ENCODE measurements around the gene LRRC34. TPM values are rescaled to one million over a fixed set of nuclear protein-coding genes. Genes with fewer than 3 reads are reported as not detected.
A peak's percentile ranks its signal among the peaks of the same experiment; 100 is the strongest.

Gene LRRC34
- total RNA-seq, 1 experiment from 2014 or later: 9.7 TPM

GRCh38 chr3:169764312-169764881 lies 48.3 kb downstream of the LRRC34 start:
- Histone ChIP-seq H3K4me3 (ENCODE audit: low read depth, low read length, poor library complexity, severe bottlenecking) (peak overlapping the region; percentile 73), H3K4me1 (ENCODE audit: insufficient read depth, low read length, poor library complexity, severe bottlenecking) (no peaks in the 10 kb centered on the region), H3K9me3 (ENCODE audit: low read depth, low read length, poor library complexity, severe bottlenecking) (no peaks in the 10 kb centered on the region), H3K36me3 (ENCODE audit: insufficient read depth, low read length, poor library complexity, severe bottlenecking) (no peaks in the 10 kb centered on the region), H3K27me3 (replicated peaks; ENCODE audit: insufficient read depth, low read depth, low read length, poor library complexity) (no peaks in the 10 kb centered on the region), H3K27ac (ENCODE audit: low read depth, low read length, poor library complexity, severe bottlenecking) (peak overlapping the region; percentile 90)
- ChIA-PET CTCF (no interaction called here), POLR2A (ENCODE audit: low non-redundant PET) (no interaction called here)
- intact Hi-C loops (cut with micrococcal nuclease; ENCODE audit: unreplicated experiment): loop anchor here (10.0 kb wide), 4 partner anchors 200 to 1040 kb away; partner anchors contain the start of gene SEC62
- TF ChIP-seq CTCF (conservative IDR thresholded peaks at IDR 0.05; ENCODE audit: low read depth, low read length): no peak
- BruUV-seq (replicated peaks): TSS peak; percentile 98
- DNase-seq (ENCODE audit: low spot score): peak; percentile 39

- DNase-seq (ENCODE audit: low spot score): peak; percentile 17
- Histone ChIP-seq H3K9me3 (ENCODE audit: low read depth, low read length, poor library complexity, severe bottlenecking) (no peaks in the 10 kb centered on the region), H3K4me3 (ENCODE audit: low read depth, low read length, poor library complexity, severe bottlenecking) (no peak overlapping the region), H3K36me3 (ENCODE audit: insufficient read depth, low read length, poor library complexity, severe bottlenecking) (no peaks in the 10 kb centered on the region), H3K27me3 (replicated peaks; ENCODE audit: insufficient read depth, low read depth, low read length, poor library complexity) (peaks cover 3% of the 10 kb centered on the region), H3K4me1 (ENCODE audit: insufficient read depth, low read length, poor library complexity, severe bottlenecking) (no peaks in the 10 kb centered on the region), H3K27ac (ENCODE audit: low read depth, low read length, poor library complexity, severe bottlenecking) (no peak overlapping the region)
- no TSS peak for BruUV-seq (replicated peaks)
- intact Hi-C loops (cut with micrococcal nuclease; ENCODE audit: unreplicated experiment): loop anchor here (10.0 kb wide), 4 partner anchors 204 to 1044 kb away; partner anchors contain the start of gene SEC62
- TF ChIP-seq CTCF (conservative IDR thresholded peaks at IDR 0.05; ENCODE audit: low read depth, low read length) (no peak), EZH2 (IDR thresholded peaks at IDR 0.05; ENCODE audit: borderline replicate concordance, low read depth, low read length, poor library complexity, severe bottlenecking) (no peak)
- POLR2A ChIA-PET (ENCODE audit: low non-redundant PET): no interaction called here
- CTCF ChIA-PET: interaction anchor here (0.6 kb wide), 1 partner anchor 49 kb away, joined by 7 read pairs; no protein-coding TSS in a partner anchor
Measured at GRCh38 chr3:169760479-169760878, 52.2 kb downstream of the LRRC34 start.

DNA sequence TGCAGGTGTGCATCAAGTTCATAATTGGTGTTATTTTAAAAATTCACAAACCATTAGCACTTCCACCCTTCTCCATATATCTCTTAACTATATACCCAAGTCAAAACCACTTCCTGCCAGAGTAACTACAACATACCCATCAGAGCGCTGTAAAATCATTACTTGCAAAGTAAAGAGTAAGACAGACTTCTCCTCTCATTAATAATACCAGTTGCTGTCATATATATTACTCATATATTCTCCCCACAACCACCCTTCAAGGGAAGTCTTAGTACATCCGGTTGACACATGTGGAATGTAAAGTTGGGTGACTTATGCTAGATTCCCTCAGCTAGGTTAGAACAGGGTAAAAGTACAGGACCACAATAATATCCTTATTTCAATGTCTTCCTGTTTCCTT lies 53.4 kb downstream of the LRRC34 start:
- no peak for TF ChIP-seq CTCF (conservative IDR thresholded peaks at IDR 0.05; ENCODE audit: low read depth, low read length)
- no peaks in the 10 kb centered on the region for H3K4me1 ChIP-seq (ENCODE audit: insufficient read depth, low read length, poor library complexity, severe bottlenecking)
- H3K27me3 ChIP-seq (replicated peaks; ENCODE audit: insufficient read depth, low read depth, low read length, poor library complexity): peaks cover 3% of the 10 kb centered on the region
- POLR2A ChIA-PET (ENCODE audit: low non-redundant PET): no interaction called here
- CTCF ChIA-PET: interaction anchor here (0.5 kb wide), 1 partner anchor 73 kb away, joined by 6 read pairs; no protein-coding TSS in a partner anchor
- DNase-seq (ENCODE audit: low spot score): no peak
- H3K36me3 ChIP-seq (ENCODE audit: insufficient read depth, low read length, poor library complexity, severe bottlenecking): no peaks in the 10 kb centered on the region
- no peaks in the 10 kb centered on the region for H3K9me3 ChIP-seq (ENCODE audit: low read depth, low read length, poor library complexity, severe bottlenecking)
- H3K27ac ChIP-seq (ENCODE audit: low read depth, low read length, poor library complexity, severe bottlenecking): no peak overlapping the region
- no TSS peak for BruUV-seq (replicated peaks)
- H3K4me3 ChIP-seq (ENCODE audit: low read depth, low read length, poor library complexity, severe bottlenecking): no peak overlapping the region
- intact Hi-C loops (cut with micrococcal nuclease; ENCODE audit: unreplicated experiment): no loop called here

All from A673 (cell line).